GM21576 (cell line): ENCODE data around the gene PLA2G7.
"Not testable (repeated sequence)": the region's sequence is repeated elsewhere in the genome, so short reads cannot be mapped to it uniquely, and the experiment has no call there.

Source experiments
- ATAC-seq: cut with Tn5 transposase; IDR thresholded peaks from one replicate; pipeline ENCODE4 v1.9.1; 2021; ENCODE audit warnings: mild to moderate bottlenecking, moderate library complexity; ENCODE audit not compliant: unreplicated experiment

Gene PLA2G7

DNA sequence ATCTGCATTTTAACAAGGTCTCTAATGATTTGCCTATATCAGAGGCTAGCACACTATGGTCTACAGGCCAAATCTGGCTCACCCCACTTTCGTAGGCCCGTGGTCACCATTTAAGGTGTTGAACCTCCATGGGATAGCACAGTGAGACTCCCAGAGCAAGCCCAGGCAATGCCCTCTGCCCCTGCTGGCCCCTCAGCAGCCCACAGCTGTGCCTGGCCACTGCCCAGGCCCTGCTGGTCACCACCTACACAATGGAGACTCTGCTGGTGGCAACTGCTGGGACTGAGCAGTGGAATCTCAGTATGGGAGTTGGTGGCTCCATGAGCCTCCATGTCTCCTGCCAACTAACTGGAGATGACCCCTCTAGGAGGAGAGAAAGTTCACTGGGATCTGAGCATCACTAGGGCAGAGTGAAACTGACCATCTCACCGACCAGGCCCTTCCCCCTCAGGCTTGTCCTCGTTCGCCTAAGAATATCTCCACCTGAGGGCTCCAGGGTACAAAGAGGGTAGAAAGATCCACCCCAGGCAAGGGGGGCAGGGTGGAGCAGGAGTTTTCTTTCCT, 13.8 kb upstream of the PLA2G7 start:
- ATAC-seq: no peak

GRCh38 chr6:46746696-46747095, 11.5 kb upstream of the PLA2G7 start, which contains the start of gene ANKRD66:
Gene ANKRD66, plus strand, starts transcription at chr6:46746933. Its CDS starts 5,016 bp downstream, at chr6:46751949.
- ATAC-seq: no peak

DNA sequence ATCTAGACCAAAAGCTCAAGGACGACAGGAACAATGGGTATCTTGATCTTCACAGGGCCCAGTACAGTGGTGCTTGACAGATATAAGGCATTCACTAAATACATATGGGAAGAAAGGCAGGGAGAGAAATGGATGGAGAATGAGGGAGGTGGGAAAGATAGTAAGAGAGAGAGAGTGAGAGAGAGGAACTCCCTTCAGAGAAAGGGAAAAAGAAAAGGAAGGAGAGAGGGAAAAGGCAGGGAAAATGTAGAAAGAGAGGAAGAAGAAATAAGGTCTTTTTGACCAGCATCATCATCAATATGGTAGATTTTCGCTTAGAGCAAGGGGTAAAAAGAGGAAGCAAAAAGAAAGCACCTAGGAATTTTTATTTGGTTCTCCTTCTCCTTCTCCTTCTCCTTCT, 10.8 kb upstream of the PLA2G7 start:
- no peak for ATAC-seq

DNA sequence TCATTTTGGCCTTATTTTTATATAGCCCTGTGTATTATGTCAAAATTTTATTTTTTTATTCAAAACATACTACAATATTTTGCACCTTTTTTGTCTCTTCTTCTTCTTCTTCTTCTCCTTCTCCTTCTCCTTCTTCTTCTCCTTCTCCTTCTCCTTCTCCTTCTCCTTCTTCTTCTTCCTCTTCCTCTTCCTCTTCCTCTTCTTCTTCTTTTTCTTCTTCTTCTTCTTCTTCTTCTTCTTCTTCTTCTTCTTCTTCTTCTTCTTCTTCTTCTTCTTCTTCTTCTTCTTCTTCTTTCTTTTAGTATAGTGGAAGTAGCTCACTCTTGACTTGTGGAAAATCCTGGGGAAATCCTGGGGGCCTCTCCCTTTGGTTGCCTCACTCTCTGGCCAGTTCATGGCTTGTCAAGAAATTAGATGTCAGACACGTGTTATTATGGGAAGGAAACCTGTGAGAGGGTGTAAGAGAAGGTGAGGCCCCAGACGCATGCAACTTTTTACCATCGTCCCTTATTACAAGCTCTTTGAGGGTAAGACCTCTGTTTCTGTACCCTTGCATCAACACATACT, 9.1 kb upstream of the PLA2G7 start:
- not testable (repeated sequence) for ATAC-seq

DNA sequence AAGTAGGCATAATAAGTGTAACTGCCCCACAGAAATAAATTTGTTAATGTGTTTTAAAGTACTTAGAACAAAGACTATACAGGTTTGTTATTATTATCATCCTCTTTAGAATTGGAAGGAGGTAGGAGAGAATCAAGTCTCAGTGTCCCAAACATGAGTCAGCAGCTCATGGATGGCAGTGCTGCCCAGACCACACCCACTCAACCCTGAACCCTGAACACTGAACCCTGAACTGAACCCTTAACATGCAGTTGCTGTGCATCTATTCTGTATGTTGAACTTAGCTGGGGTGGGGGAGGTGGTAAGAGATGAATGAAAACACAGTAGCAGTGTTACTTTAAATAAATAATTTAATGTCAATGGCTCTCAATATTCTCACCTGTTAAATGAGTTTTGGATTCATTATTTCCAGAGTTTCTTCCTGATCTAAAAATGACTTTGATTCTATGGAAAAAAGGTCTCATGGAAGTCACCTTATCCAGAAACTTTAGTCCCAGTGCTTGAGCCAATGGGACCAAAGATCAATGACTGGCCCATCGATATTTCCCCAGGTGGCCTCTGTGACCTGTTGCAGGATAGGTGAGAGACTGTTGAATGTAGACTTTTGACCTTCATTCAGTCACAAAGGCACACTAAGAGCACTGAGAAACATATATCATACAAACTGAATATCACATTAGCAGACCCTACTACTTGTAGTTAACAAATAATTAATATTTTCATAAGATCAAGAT, 8.4 kb upstream of the PLA2G7 start:
- ATAC-seq: no peak

- no peak for ATAC-seq
Observed at GRCh38 chr6:46741910-46742309, 6.7 kb upstream of the PLA2G7 start.

DNA sequence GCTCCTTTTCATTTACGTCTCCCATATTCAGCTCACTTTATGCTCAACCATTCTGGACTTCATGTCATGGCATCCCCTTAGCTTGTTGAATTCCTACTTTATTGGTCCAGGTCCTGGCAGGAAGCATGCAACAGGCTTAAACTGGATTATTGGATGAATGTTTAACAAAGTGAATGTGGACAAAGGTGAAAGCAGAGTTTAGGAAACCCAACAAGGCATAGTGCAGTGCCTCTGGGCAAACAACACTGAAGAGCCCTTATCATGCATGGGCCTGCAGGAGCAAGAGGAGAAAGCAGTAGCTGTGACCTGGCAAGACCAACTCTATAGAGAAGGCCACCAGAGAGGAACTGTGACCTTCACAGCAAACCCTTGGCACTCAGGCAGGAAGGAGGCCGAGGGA, 6.3 kb upstream of the PLA2G7 start:
- ATAC-seq: no peak

- no peak for ATAC-seq
Observed at GRCh38 chr6:46736906-46737305, 1.7 kb upstream of the PLA2G7 start.

DNA sequence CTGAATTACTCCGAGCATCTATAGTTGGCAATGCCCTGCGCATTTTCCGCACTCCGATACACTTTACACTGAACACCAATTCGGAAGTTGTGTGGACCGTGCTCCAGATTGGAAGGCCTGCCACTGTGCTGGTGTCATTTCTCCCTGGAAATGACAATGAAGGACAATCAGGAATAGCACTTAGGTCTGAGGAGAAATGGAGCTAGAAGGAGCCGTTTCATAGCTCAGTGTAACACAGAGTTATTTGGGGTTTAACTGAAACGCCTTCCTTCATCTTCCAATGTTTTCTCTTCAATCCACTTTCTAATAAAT, 501 bp upstream of the PLA2G7 start:
- ATAC-seq: no peak

- ATAC-seq: no peak
Observed at GRCh38 chr6:46733341-46733801, 1.8 kb downstream of the PLA2G7 start.

- no peak for ATAC-seq
Observed at GRCh38 chr6:46730921-46731461, 4.2 kb downstream of the PLA2G7 start.

DNA sequence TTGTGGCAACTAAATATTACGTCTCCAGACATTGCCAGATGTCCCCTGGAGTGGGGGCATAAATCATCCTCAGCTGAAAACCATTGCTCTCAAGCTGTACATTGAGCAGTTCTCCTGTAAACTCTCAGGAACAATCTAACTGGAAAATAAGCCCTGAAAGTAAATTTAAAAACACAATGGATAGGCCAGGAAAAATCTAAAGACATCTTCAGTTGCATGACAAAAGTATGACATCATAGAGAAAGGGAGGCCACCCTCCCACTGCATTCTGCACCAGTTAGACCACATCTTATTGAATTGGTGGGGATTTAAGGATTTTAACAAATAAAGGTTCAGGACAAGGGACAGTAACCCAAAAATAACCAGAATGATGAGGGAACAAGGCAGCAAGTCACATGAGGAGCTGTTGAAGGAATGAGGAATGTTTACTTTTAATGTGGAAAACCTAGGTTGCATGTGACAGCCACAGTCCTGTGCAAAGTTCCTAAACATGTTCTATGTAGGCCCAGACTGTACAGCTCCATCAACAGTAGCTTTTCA, 5.3 kb downstream of the PLA2G7 start:
- no peak for ATAC-seq

GRCh38 chr6:46720401-46720800, 14.8 kb downstream of the PLA2G7 start:
- ATAC-seq: no peak

GRCh38 chr6:46719099-46719498, 16.1 kb downstream of the PLA2G7 start:
- ATAC-seq: no peak

DNA sequence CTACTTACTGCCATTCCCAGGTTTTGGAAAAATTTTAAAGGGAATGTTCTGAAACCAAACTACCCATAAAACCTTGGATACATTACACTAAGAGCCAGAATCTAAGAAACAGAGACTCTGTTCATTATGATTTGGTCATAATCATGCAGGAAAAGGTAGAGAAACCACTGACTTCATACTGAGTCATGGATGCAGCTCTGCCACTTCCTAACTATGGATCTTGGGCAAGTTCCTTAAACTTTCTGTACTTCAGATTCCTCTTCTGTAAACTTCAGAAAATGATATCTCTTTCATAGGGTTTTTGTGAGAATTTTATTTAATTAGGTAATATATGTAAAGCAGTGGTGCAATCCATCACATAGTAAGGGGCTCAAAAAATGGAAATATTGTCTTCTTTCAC, 20.0 kb downstream of the PLA2G7 start:
- ATAC-seq: no peak

- no peak for ATAC-seq
Observed at GRCh38 chr6:46711491-46711890, 23.7 kb downstream of the PLA2G7 start.

GRCh38 chr6:46706464-46706863, 28.7 kb downstream of the PLA2G7 start:
- ATAC-seq: no peak

- ATAC-seq: no peak
Observed at GRCh38 chr6:46704562-46704961, 30.6 kb downstream of the PLA2G7 start.

DNA sequence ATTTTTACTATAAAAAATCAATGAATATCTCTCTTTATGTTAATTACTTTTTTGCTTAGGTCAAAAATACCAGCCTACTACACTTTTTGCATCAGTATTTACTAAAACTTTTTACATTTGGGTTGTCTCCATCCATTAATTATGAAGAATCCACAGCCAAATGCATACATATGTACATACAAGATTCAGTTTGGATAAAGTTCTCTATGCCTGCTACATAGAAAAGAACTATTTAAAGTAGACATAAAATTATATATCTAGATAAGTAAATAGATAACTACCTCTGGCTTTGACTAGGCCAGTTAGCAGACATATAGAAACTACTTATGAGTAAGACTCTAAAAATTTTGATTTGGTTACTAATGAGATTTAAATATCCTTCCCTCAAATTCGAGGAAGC, 35.2 kb downstream of the PLA2G7 start:
- no peak for ATAC-seq

- ATAC-seq: no peak
Observed at GRCh38 chr6:46690911-46691451, 44.2 kb downstream of the PLA2G7 start.

- ATAC-seq: no peak
Observed at GRCh38 chr6:46690141-46690755, 44.9 kb downstream of the PLA2G7 start.
